Subcutaneous adipose tissue (tissue), 4 donors: ENCODE data around the gene STK32A. TPM values are rescaled to one million over a fixed set of nuclear protein-coding genes. Genes with fewer than 3 reads are reported as not detected.

Experiments
- total RNA-seq, 4 donors: library from RNA; depleted of rRNA; stranded (reverse); fragments of >200 nt; gene quantifications; one replicate each; pipeline ENCODE4 v1.1.0, GENCODE V29; 2016
- TF ChIP-seq, protein P1 (sequence below): fragments of 450-650 bp; IDR thresholded peaks from one replicate; pipeline ENCODE4 v1.5.1; 2016; ENCODE audit warnings: low read depth, mild to moderate bottlenecking, control low read depth, antibody characterized with exemption, moderate library complexity

The STK32A gene
- total RNA-seq, 4 donors from 2014 or later: 1.8 to 5.3 (median 4.3) TPM

DNA sequence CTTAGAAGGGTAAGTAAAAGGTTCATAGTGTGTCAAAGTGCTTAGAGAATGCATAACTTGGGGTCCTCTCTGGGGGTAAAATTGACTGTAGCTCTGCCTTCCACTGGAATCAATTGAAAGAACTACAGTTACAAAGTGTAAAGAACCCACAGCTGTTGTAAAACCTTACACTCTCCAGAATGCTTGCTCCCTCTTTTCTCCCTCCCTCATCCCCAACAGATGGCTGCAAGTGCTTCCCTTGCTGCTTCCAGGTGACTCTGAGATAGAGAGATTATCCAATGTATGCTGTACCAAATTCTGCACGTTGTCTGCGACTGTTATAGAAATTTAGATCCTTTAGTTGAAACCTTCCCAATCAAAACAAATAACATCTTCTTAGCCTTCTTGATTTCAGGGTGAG is 126.0 kb downstream of the STK32A start:
- TF ChIP-seq, protein P1, sequence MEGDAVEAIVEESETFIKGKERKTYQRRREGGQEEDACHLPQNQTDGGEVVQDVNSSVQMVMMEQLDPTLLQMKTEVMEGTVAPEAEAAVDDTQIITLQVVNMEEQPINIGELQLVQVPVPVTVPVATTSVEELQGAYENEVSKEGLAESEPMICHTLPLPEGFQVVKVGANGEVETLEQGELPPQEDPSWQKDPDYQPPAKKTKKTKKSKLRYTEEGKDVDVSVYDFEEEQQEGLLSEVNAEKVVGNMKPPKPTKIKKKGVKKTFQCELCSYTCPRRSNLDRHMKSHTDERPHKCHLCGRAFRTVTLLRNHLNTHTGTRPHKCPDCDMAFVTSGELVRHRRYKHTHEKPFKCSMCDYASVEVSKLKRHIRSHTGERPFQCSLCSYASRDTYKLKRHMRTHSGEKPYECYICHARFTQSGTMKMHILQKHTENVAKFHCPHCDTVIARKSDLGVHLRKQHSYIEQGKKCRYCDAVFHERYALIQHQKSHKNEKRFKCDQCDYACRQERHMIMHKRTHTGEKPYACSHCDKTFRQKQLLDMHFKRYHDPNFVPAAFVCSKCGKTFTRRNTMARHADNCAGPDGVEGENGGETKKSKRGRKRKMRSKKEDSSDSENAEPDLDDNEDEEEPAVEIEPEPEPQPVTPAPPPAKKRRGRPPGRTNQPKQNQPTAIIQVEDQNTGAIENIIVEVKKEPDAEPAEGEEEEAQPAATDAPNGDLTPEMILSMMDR: no peak

DNA sequence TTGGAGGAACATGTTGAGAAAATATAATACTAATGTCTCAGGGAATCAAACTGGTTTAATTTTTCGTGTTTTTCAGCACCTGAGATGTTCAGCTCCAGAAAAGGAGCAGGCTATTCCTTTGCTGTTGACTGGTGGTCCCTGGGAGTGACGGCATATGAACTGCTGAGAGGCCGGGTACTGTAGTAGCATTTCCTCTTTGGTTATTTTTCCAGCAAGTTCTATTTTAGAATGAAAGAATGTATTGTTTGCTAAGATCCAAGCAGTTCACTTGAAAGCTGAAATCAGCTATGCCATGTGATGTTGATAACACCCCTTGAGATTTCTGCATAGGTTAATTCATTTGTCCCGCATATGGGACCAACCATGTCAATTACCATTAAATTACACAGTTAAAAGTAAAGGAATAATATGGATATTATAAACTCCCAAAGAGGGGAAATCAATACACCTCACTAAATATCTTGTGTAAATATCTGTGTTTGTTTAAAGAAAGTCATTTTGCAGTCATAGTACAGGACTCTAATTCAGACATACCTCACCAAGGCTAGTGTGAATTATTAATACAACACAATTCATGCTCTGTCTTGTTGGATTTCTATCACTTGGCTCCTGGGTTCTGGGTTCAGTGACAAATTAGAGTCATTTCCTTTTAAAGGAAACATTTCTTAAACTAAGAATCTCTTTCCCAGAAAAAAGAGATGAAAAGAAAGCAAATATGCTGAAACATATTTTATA is 126.8 kb downstream of the STK32A start:
- TF ChIP-seq, protein P1: no peak

DNA sequence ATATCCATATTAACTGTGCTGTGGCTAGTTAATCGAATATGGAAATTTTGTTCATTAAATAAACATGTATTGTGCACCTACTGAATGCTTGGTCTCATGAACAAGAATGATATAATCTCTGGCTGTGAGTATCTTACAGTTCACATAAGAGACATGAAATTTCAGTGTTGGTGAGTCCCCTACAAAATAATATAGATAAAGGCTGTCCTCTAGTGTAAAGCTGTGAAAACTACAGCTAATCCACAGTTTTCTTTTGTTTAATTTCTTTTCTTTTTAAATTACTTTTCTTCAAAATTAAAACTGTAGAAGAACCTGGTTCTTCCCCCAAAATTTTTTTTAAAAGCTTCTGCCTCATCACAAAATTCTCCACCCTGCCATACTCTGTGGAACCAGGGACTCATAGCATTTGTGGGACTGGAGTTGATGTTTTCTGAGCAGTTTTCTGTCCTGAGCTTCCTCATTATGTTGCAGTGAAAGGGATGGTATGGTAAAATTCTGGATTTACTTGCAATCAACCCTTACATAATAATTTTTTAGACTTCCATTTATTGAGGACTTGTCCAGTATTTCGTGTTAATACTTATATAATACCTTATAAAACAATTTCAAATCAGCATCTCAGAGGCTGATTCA is 135.0 kb downstream of the STK32A start:
- TF ChIP-seq, protein P1: no peak

DNA sequence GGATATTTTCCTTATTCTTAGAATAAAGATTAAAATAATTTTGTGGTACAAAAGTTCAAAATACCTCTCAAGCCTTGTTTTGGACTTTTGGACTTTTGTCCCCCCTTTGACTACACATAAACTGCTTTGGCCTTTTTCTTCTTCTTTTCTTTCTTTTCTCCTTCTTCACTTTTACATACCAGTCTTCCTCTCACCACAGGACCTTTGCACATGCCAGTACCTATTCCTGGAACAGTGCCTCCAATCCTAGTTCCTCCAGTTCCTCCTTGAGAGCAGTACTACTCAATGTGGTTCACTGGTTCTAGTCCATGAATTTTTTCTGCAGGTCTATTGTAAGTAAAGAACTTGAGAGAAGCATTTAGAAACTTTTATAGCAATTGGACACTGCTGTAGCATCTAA is 136.5 kb downstream of the STK32A start:
- TF ChIP-seq, protein P1: no peak

DNA sequence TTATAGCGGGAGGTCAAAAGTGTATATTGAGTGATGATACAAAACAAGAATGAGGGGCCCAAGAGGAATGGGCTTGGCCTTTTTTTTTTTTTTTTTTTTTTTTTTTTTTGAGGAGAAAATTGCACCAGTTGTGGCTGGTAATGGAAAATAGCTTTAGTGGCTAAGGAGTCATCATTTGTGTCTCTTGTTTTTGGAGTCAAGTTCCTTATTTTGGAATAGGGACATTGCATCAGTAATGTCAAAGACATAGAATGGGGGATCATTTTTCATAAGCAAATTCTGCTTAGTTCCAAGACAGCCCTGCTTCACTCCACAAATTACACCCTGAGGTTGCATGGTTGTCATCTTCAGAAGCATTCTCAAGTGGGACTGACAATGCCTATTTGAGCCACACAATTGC is 137.4 kb downstream of the STK32A start:
- TF ChIP-seq, protein P1: no peak

DNA sequence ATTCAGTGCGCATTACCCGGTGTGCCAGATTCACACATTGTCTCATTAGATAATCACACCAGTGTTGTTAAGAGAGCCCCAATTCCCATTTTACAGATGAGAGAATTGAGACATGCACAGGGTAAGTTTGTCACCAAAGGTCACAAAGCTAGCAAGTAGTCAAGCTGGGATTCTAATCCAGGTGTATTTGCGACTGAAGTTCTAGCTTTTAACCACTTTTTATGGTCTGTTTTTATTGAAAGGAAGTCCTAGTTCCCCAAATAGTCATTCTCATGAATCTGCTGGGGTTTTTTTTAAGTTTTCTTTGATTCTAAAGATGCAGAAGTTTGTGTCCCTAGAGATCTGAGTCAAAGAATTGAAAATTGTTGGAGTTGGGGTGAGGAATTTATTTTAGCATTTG is 138.5 kb downstream of the STK32A start:
- TF ChIP-seq, protein P1: no peak

DNA sequence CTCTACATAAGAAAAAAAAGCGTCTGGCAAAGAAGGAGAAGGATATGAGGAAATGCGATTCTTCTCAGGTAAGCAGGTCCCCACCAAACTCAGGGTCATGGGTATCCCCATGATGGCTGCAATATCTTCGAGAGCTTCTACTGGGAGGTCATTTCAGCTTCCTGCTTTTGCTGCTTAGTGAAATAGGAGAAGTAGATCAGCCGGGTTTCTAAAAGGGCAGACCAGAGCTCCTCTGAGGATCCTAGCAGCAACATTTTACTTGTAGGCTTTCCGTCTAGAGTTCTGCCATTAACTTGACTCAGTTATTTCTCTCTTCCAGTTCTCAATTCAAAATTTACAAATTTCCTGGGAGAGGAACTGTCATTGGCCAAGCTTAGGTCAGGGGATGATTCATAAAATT is 140.3 kb downstream of the STK32A start:
- TF ChIP-seq, protein P1: no peak
